ENCODE measurements around the gene VPS52. TPM values are rescaled to one million over a fixed set of nuclear protein-coding genes. Genes with fewer than 3 reads are reported as not detected.

Gene VPS52
- total RNA-seq, 1 donor from 2014 or later: 36.0 TPM

- peaks cover 77% of the 10 kb centered on the region for H3K4me1 Mint-ChIP-seq (ENCODE audit: low read depth)
- DNase-seq (ENCODE audit: low spot score): no peak
- H3K27me3 Mint-ChIP-seq (ENCODE audit: low read depth): no peaks in the 10 kb centered on the region
- no peaks in the 10 kb centered on the region for H3K9me3 Mint-ChIP-seq (ENCODE audit: low read depth)
- no peak for TF ChIP-seq CTCF (IDR thresholded peaks at IDR 0.05)
- H3K36me3 Mint-ChIP-seq (ENCODE audit: low read depth): peaks cover 19% of the 10 kb centered on the region
- peak overlapping the region; percentile 92 for H3K4me3 Mint-ChIP-seq (ENCODE audit: unreplicated experiment)
- H3K27ac Mint-ChIP-seq (ENCODE audit: unreplicated experiment): peak overlapping the region; percentile 81
Measured at GRCh38 chr6:33315793-33316602, 44.3 kb upstream of the VPS52 start.

DNA sequence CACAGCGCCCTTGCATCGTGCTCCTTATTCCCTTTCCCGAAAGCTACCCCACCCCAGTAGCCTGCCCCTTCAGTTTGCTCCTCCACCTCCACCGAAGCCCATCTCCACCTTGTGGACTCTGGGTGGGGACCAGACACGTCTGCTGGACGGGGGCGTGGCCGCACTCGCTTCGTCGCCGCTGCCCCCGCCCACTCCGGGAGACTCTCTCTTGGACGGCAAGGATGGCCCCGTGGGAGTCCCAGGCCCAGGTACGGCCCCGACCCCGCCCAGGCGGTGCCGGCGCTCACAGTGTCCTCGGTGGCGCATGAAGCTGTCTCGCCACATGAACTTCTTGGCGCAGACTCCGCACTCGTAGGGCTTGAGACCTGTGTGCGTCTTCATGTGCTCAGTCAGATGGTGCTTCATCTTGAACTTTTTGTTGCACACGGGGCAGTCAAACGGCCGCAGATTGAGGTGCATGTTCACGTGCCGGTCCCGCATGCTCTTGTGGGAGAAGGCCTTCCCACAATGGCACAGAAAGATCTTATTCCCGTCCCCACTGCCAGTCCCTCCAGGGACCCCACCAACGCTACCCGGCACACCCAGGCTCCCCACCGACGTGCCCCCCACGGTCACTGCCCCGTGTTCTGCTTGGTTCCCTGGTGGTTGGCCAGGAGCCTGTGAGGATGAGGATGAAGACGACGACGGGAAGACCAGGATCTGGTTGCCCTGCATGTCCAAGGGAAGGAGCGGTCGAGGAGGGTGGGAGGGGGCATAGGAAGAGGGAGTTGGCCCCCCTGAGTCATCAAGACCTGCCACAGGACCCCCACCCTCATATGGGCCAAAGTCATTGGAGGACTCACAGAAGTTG, 43.5 kb upstream of the VPS52 start:
- H3K27me3 Mint-ChIP-seq (ENCODE audit: low read depth): no peaks in the 10 kb centered on the region
- DNase-seq (ENCODE audit: low spot score): no peak
- H3K27ac Mint-ChIP-seq (ENCODE audit: unreplicated experiment): peak overlapping the region; percentile 98
- peak overlapping the region; percentile 97 for H3K4me3 Mint-ChIP-seq (ENCODE audit: unreplicated experiment)
- H3K9me3 Mint-ChIP-seq (ENCODE audit: low read depth): no peaks in the 10 kb centered on the region
- H3K36me3 Mint-ChIP-seq (ENCODE audit: low read depth): peaks cover 17% of the 10 kb centered on the region
- peaks cover 68% of the 10 kb centered on the region for H3K4me1 Mint-ChIP-seq (ENCODE audit: low read depth)
- TF ChIP-seq CTCF (IDR thresholded peaks at IDR 0.05): no peak

- Mint-ChIP-seq H3K36me3 (ENCODE audit: low read depth) (peaks cover 11% of the 10 kb centered on the region), H3K27me3 (ENCODE audit: low read depth) (no peaks in the 10 kb centered on the region), H3K9me3 (ENCODE audit: low read depth) (no peaks in the 10 kb centered on the region), H3K27ac (ENCODE audit: unreplicated experiment) (peak overlapping the region; percentile 98), H3K4me1 (ENCODE audit: low read depth) (peaks cover 62% of the 10 kb centered on the region), H3K4me3 (ENCODE audit: unreplicated experiment) (peak overlapping the region; percentile 97)
- TF ChIP-seq CTCF (IDR thresholded peaks at IDR 0.05): no peak
- no peak for DNase-seq (ENCODE audit: low spot score)
Measured at GRCh38 chr6:33314515-33314942, 42.9 kb upstream of the VPS52 start.

DNA sequence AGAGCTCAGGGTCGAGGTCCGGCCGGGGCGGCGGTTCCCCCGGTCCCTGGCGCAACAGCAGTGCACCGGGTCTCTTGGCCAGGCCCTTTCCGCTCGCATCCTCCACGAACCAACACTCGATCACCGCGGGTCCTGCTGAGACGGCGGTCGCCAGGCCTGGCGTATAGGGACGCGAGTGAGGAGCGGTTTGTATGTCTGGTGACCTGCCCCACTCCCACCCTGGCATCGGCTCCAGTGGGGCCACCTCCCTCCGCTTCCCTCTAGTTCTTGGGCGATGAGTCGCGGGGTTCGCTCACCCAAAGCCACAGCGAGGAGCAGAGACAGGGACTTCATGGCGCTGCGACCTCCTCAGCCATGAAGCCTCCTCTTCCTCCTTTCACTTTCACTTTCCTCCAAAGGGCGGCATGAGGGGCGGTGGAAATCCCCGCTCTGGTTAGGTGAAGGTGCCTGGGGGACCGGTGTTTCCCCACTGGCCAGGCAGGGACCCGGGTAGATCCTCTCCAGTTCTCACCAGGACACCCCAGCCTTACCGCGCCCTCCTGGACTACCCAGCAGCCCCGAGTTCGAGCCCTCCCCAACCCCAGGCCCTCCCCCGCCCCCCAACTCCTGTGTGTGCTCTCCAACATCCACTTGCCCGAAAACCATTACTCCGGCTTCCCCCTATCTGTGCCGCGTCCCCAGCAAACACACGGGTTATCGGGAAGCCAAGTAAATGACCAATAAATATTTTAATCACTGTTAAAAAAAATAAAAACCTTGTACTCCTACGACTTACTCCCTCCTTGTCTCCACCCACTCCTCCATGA, 42.2 kb upstream of the VPS52 start, which contains the start of gene TAPBP:
Gene TAPBP, minus strand, starts transcription at position 370 of the 806 bp plus-strand sequence. Its CDS starts 37 bp downstream, at position 333.
- H3K27ac Mint-ChIP-seq (ENCODE audit: unreplicated experiment): peak within 1 kb of the TSS; percentile 98
- peaks cover 6% of the 10 kb centered on the region for H3K36me3 Mint-ChIP-seq (ENCODE audit: low read depth)
- H3K4me1 Mint-ChIP-seq (ENCODE audit: low read depth): peaks cover 56% of the 10 kb centered on the region
- no peaks in the 10 kb centered on the region for H3K27me3 Mint-ChIP-seq (ENCODE audit: low read depth)
- no peaks in the 10 kb centered on the region for H3K9me3 Mint-ChIP-seq (ENCODE audit: low read depth)
- TF ChIP-seq CTCF (IDR thresholded peaks at IDR 0.05): no peak
- no peak for DNase-seq (ENCODE audit: low spot score)
- peak within 1 kb of the TSS; percentile 97 for H3K4me3 Mint-ChIP-seq (ENCODE audit: unreplicated experiment)

Measured in chondrocyte (in vitro differentiated cells).